SK-N-MC (cell line): Measurements from ENCODE around the gene PQBP1.

ENCODE experiments used
- EZH2 ChIP-seq: fragments of 200-600 bp; sonication (generic); IDR thresholded peaks from one replicate; pipeline ENCODE4 v1.6.1; 2017; ENCODE audit warnings: antibody characterized with exemption
- POLR2AphosphoS5 ChIP-seq: IDR thresholded peaks from 2 replicates; pipeline ENCODE4 v1.6.1; 2012; ENCODE audit warnings: mild to moderate bottlenecking, low read depth, low read length, borderline replicate concordance

DNA sequence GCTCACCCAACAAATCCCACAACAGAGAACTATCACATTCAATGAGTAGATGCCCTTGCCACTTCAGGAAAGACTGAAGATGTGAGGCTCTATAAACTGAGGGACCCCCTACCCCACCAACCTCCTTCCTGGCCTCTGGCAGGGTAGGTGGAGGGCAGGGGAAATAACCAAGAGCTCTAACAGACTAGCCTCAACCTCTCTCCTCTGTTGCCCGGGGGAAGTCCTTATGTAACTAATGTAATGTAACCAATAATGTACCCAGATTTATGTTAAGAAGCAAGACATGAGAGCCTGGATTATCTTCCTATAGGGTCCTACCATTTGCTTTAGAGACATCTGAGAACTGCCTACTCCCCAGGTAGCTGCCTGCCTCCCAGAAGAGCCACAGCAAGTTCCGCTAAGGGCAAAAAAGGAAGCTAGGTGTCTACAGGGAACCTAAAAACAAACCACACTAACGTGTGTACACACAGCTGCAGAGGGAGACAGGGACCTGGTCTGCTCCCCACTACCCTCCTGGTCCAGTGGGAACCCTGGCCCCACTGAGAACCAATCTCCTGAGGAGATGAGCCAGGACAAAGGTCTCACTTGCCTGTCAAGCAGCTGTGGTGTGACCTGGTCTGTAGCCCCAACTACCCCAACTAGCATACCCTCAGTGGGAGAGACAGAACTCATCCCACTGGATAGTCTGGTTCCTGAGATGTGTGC is 41.9 kb downstream of the PQBP1 start:
- TF ChIP-seq EZH2 (no peak), POLR2AphosphoS5 (no peak)
